Measurements from ENCODE around the gene LYPLAL1.

LYPLAL1 gene

GRCh38 chr1:219173758-219174459 lies at the start of gene LYPLAL1:
Gene LYPLAL1 (plus strand): TSS chr1:219173878. CDS start chr1:219173891, 13 bp downstream.
- DNase-seq: peak; percentile 96

- no peak for DNase-seq
These were observed 49.5 kb upstream of the LYPLAL1 start for GRCh38 chr1:219124163-219124562.

GRCh38 chr1:219125342-219125741 lies 48.3 kb upstream of the LYPLAL1 start:
- no peak for DNase-seq

DNA sequence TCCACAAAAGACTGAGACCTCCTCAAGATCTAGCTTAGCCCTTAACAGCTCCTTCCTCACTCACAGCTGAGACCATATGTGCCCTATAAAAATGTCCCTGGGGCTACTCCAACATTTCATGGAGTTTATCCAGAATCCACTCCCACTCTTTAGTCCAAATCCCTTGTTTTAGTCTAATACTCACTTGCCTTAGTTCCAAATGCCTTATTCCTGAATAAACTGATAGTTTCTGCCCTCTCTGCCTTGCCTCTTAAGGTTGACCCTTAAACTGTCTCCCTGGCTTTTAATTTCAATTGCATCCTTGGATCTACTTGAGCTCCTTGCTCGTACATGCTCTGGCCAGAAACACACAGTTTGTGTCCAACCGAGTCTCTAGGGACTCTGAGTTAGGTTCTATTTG lies 47.3 kb upstream of the LYPLAL1 start:
- DNase-seq: no peak

GRCh38 chr1:219128957-219129356 lies 44.7 kb upstream of the LYPLAL1 start:
- no peak for DNase-seq

GRCh38 chr1:219130366-219130935 lies 43.2 kb upstream of the LYPLAL1 start:
- DNase-seq: no peak

DNA sequence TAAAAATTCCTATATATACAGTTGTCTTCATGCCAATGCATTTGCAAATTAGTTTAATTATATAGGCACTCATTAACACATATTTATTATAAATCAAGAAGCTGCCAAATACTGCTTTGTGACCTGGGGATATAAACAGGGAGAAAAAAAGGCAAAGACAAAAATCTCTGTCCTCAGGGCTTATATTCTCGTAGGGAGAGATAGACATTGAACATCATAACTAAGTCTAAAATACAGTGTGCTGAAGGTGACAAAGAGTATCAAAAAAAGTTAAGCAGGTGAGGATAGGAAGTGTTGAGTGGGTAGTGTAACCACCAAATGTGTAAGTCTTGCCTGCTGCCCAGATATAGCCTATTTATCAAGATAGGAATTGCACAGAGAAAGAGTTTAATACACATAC lies 40.7 kb upstream of the LYPLAL1 start:
- no peak for DNase-seq

- no peak for DNase-seq
These were observed 34.9 kb upstream of the LYPLAL1 start for GRCh38 chr1:219138747-219139146.

DNA sequence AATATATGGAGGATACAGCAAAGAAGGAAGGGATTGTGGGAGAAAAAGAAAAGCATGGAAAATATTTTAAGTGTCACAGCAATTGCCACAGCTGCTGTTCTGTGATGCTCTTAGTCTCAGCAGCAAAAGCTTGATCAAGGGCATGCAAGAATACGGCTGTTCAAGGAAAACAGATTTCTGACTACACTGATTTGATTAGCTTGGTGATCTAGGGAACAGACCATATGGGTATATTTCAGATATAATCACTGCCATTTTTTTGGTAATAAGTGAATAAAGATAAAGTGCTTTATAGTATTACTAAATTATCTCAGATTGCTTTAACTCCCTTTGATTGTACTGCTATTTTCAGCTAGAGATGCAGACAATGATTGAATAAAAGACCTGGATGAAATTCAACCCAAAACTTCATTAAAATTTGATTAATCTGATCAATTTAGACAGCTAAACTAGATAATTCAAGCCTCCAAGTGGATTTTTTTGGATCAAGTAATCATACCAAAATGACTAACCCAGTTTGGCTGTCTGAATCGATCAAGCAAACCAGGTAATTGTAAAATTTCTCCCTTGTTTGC lies 33.3 kb upstream of the LYPLAL1 start:
- no peak for DNase-seq

- DNase-seq: no peak
These were observed 29.9 kb upstream of the LYPLAL1 start for GRCh38 chr1:219143735-219144134.

DNA sequence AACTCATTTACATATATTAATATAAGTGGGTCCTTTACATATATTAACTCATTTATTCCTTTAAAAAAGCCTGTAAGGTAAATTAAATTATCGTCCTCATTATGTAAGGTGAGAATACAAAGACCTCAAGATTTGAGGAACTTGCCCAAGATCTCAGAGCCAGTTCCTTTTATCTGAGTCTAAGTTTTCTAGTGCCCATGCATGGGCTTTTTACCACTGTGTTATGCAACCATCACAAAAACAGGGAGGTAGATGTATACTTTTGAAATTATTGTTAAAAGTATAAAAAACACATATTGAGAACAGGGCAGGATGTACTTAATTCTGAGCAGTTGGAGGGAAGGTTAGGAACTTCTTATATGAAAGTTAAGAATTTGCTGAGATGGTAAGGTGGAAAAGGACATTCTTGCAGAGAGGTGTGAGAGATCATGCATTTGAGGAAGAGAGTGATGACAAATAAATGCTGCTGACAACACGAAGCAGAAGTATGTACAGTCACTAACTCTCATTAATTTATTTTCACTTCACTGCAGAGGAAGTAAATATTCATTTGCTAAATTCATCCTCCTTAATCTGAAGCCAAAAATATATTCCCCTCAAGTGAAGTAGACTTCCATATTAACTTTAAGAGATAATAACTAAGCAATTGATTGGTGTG lies 28.9 kb upstream of the LYPLAL1 start:
- no peak for DNase-seq

DNA sequence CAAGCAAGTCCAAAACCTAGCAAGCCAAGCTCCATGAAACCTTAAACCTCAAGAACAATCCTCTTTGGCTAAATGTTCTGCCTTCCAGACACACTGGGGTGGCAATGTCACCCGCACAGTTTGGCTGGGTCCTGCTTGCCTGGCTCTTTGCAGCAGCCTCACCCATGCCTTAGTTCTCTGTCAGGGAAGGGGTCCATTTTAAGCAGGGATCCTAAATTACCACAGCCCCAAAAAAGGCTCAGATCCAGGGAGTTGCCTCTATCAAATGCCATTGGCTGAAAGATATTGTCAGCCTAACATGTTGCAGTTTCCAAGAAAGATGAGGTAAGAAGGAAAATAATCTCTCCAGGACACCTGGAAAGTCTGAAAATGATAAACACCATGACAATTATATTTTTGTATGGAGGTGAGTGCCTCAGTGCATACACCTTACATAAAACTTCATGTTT lies 26.1 kb upstream of the LYPLAL1 start:
- DNase-seq: no peak

- DNase-seq: no peak
These were observed 24.6 kb upstream of the LYPLAL1 start for GRCh38 chr1:219149009-219149577.

- no peak for DNase-seq
These were observed 23.7 kb upstream of the LYPLAL1 start for GRCh38 chr1:219149953-219150352.

GRCh38 chr1:219150913-219151312 lies 22.8 kb upstream of the LYPLAL1 start:
- no peak for DNase-seq

DNA sequence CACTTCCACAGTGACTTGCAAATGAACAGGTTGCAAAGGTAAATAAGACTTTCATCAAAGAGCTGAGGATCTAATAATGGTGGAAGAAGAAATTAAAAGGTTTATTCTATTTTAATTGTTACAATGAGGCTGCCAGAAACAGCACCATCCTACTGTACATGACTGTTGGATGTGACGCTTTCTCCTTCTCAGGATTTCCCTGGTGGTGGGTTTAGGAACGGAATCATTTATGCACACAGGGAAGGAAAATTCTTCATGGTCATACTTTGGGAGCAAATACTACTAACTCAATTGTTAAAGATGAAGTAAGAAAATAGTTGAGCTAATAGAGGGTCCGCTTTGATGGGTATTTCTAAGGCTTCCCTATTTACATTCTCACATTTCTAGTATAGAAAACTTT lies 22.2 kb upstream of the LYPLAL1 start:
- DNase-seq: no peak

- DNase-seq: no peak
These were observed 20.9 kb upstream of the LYPLAL1 start for GRCh38 chr1:219152751-219153150.

DNA sequence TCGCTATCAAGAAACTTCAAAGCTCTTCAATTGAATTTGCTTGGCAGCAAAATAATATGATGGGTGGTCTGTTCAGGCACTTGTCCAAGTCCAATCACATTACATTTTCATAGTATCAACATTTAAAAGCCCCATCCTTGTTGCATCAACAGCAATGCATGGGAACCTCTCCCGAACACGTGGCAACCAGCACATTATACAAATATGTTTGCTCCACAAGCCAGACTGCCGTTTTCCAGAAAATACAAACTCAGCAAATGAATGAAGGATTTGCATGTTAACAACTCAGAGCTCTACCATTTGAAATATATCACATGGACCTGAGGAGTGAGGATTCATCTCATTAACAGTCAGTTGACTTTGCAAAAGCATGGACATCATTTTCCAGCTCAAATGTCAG lies 20.0 kb upstream of the LYPLAL1 start:
- DNase-seq: no peak

DNA sequence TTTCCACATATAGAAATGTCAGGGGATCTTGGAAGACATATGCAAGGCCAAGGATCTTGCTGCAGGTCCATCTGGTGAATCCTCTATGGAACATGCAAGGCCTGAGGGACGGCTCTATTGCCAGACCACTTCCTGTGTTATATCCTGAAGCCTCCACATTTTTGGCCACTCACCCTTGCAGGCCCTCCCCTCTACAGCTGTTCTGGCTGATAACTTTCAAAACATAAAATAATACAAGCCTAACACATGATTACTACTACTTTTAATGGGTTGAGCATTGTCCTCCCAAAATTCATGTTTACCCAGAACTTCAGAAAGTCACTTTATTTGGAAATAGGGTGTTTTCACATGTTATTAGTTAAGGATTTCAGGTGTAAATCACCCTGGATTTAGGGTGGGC lies 18.5 kb upstream of the LYPLAL1 start:
- no peak for DNase-seq

GRCh38 chr1:219159946-219160645 lies 13.6 kb upstream of the LYPLAL1 start:
- DNase-seq: no peak

DNA sequence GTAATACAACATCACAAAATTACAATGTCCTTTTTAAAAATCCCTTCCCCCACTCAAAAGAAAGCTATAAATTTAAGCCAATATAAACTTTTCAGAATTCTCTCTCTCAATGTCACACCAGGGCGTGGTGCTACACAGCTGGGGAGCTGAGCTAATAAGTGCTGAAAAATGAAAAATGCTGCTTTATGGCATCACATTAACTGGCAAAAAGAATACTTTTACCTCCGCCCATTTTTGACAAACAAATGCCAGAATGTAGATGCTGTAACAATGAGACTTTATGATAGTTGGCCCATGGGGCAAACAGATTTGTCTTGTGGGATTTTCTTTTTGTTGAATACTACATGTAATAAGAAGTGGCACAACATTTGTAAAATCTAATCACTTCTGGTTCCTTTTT lies 12.7 kb upstream of the LYPLAL1 start:
- DNase-seq: no peak

DNA sequence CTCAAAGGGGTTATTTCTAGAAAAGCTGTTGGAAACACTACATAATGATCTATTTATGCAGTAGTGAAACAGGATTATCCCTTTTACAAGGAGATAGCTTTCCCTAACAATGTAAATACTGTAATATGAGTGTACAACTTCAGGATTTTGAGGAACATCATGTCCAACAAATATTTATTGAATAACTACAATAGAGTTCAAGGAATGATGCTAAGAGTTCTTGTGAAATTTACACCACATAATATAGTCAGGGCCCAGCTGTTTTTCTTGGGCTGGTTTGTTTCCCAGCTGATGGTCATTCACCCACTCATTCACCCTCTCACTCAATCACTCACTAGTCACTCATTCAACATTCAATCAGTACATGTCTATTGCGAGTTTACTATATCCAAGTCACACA lies 12.3 kb upstream of the LYPLAL1 start:
- no peak for DNase-seq

GRCh38 chr1:219163401-219163954 lies 10.2 kb upstream of the LYPLAL1 start:
- DNase-seq: no peak
